T-helper 22 cell (primary cell): ENCODE measurements around the gene ADAMTS5.

ENCODE experiments used
- DNase-seq: peaks from one replicate; pipeline ENCODE4 v3.0.0-alpha.2; 2020; ENCODE audit warnings: low read depth

Gene ADAMTS5

DNA sequence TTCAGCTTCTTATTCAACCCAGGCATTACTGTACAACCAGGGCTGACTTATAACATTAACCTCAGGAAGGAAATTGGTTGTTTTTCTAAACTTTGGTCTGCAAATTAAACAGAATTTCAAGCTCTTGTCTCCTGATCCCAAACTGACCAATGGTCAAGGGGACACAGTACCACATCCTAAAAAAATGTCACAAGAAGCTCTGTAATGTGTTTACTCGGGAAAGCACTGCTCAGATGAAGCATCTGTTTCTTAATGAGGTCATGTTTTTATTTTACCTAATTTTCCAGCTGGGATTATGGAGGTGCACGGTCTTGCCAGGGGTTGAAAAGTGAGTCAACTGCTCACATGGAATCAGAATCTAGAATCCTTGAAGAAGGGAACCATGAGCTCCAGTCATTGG lies 18.7 kb downstream of the ADAMTS5 start:
- no peak for DNase-seq

DNA sequence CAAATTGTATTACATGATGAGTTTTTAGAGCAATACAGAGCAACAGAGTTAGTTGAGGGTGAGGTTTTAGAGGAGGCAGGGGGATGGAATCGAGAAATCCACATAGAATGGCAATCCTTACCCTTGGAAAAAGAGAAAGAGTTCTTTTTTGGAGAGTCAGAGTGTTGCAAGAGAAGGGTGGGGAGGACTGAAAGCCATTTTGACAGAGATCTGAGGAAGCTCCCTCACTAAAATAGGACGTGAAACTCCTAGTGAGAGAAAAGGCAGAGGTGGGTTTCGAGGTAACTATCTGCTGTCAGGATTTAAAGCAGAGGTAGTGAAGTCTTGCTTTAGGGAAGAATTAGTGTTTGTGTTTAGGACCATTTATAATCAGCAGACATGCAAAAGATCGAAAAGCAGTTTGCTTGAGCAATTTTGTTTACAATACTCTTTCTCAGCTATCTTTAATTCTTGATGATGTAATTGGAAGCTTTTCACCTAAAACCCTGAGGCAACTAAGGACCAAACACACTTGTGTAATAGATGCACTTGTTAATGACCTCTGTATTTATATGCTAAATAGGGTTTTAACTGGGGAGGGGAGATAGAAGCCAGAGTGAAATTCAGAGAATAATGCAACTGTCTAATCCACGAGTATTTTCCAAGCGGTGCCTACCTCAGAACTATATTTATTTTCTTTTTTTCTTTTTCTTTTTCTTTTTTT lies 20.0 kb downstream of the ADAMTS5 start:
- DNase-seq, result no peak

DNA sequence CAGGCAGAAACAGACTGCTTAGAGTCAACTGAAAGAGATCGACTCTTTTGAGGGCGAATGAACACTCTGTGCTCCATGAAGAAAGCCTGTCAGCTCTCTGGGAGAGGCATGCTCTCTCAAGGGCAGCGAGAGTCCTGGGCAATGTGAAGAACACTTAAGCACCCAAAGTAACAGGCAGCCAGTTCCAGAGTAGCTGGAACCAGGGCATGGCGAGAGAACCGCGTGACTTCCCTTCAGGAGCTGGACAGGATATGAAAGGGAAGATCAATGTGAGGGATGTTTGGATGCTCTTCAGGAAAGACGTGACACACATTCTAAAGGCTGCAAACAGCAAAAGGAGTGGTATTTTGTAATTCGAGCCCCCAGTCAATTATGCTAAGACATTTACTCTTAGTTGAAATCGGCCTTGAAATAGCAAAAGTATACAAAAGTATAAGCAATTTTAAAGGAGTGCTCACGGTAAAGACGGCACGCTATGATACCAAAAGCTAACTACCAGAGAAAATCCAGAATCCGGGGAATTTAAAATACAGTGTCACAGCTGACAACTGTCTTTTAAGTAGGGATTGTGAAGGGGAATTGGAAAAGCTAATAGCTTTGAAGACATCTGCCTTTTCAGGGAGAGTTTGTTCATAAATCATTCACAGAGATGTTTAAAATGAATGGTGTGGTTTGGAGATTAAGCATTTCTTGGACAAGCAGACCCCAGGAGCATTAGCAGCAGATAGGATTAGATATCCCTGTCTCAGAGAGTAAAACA lies 20.8 kb downstream of the ADAMTS5 start:
- DNase-seq, result no peak

DNA sequence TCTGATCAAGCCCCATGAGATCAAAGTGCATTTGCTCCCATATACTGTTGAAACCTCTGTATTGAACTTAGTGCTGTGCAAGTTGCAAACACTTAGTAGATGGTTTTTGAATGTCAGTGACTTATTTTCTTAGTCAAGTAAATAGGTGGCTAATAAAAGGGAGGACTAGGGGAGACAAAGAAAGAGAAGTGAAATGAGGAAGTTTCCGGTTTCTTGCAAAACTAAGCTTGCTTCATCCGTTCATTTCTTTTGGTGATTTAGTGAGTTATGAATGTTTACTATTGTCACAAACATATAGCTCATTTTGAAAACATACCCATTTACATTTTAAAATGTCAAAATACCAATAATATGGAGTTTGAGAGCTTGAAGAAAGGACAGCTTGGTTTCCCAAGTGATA lies 23.0 kb downstream of the ADAMTS5 start:
- no peak for DNase-seq

DNA sequence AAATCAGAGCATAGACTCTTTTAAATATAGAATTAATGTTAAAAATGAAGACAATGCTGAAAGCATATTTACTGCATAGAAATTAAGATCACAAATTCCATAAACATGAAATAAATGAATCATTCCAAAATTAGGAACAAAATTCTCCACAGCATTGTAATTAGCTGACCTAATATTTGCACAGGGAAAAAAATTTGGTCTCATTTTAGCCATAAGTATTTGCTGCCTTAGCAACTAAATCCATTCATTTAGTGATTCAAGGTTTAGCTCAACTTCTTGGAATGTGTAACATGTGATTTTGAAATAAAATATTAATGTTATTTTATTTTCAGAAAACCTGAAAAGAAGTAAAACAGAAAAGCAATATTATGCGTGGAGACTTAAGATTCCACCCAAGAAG lies 25.5 kb downstream of the ADAMTS5 start:
- no peak for DNase-seq

DNA sequence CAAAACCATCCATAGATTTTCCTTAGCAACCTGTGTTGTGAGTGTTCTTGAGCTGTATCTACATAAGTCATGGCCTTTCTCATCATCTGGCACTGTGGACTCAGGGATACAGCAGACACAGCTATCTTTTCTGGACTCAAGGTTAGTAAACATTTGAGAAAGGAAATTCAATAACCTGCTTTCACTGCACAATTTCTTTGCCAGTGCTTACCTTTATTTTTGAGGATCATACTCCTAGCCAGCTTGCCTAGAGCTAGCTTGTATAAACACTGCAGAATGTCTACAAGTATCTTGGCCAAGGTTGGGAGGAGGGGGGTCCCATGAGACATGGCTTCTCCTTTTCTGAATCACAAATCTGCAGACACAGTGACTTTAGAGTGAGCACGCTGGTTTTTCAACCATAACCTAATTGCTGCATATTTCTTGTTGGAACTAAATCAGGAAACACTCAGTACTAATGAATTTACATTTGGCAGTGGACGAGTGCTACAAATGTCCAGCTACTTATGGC lies 27.2 kb downstream of the ADAMTS5 start:
- no peak for DNase-seq

DNA sequence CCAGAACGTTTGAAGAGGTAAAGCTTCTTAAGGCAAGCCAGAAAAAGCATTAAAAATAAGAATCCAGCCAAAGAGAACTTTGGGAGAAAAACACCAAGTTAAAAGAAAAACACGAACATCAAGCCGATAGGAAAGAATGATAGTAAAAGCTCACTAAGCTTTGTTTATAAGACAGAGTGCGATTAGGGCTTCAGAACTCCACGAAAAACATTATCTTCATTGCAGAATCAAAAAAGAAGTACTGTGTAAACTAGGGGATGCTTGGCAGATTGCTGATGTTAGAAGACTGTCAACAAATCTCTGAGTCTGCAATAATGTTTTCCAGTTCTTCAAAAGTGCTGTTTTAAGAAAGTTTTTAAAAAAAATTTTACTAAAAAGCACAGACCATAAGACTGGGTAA lies 30.2 kb downstream of the ADAMTS5 start:
- DNase-seq, result no peak

DNA sequence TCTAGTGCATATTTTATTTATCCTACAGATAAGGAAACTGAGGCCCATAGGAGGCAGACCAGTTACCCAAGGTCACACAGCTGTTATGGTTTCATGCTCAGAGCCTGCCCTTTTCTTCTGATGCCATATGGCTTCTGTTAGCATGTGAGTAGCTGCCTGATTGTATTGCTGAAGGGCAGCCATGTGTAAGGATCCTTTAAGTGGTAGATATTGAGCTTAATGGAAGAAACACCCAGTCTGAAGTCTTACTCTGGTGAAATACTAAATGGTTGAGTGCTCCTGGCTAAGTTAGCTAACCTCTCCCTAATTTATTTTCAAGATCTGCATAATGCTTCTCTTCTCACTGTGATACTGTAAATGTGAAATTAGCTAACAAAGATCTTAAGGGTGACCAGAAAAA lies 30.9 kb downstream of the ADAMTS5 start:
- DNase-seq, result no peak

DNA sequence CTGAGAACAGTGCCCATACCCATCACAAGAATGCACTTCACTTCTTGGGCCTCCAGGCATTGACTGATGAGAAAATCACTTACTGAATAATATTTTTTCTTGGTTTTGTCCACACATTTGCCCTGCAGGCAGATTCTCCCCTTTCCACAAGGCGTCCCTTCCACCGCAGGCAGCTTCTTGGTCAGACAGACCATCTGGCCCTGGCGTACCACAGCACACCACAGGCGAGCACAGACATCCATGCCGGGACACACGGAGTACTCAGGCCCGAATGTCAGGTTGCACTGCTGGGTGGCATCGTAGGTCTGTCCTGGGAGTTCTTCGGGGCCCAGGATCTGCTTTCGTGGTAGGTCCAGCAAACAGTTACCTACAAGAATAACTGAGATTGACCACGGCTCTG lies 32.5 kb downstream of the ADAMTS5 start:
- DNase-seq, result no peak

DNA sequence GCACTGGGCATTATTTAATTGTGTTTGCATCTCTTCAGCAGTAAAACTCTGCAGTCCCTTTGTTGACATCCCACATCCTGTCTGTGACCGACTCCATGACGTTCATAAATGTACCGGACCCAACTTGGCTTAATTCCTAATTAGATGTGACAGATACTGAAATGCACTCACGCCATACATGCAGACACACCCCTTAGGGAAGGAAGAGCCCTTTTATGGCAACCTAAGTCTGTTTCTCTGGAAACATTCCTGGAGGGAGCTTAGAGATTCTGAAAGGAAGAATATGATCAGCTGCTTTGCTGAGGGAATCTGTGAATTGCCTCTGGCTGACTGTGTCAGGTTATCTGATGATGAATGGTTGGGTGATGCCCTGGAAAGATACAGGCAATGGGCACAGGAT lies 33.4 kb downstream of the ADAMTS5 start:
- no peak for DNase-seq

DNA sequence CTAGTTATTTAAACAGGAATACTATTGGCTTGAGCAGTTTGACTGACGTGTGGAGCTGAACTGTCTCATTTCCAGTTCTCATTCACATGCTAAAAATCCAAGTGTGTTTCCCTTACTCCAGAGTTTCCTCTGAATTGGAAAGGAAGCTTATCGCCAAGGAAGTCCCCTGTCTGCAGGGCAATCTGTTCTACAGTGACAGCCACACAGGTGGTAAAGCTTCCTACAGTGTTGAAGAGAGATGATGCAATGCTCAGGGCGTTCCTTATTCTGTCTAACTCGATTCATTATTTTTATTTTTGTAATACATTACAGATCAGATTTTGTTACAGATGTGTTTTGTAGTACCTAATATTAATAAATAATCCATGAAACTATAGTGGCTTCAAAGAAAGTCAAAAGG lies 41.3 kb downstream of the ADAMTS5 start:
- no peak for DNase-seq

DNA sequence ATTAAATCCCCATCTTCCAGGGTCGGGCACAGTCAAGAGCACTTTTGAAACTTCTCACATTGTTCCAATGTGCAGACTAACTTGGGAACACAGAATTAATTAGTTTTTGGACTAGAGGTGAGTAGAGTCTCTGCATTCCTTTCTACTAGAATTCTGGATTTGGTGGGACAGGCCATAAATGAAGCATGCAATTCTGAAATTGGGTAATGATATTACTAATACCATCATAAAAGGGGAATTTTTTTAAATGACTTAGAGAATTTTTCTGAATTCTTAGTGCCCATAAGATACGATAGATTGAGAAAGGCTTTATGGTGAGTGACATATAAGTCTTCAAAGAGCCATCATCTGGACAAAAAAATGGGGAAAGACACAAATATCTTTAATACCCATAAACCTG lies 41.8 kb downstream of the ADAMTS5 start:
- DNase-seq, result no peak

DNA sequence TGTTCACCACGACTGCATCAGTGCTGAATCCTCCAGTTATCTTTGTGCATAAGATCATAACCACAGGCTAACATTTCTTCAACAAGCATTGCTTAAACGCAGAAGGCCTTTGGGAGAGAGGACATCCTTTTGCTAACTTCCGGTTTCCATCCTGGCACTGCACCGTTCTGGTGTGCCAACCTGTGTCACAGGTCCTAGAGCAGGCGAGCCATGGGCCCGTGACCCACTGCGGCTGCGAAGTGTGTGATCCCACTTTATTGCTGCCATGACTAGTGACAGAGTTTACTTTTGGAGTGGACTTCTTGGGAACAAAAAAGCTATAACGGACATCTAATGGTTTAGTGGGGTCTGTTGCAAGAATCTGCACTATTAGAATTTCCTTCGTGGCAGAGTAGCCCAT lies 42.9 kb downstream of the ADAMTS5 start:
- DNase-seq, result no peak

DNA sequence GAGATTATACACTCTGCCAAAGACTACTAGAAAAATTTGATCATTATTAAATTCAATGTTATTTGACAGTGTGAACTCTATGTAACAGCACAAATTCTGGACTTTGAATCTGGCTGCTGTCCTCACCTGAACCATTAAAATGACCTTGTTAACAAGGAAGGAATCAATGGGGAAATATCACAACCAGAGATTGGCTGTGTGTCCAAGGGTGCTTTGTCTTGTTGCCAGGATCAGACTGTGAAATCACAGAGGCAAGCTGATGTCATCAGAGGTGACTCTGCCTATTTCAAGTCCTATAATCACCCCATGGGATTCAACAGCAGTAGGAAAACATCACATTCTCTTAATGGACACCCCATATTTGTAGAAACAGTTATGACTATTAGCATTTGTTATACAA lies 46.8 kb downstream of the ADAMTS5 start:
- no peak for DNase-seq

DNA sequence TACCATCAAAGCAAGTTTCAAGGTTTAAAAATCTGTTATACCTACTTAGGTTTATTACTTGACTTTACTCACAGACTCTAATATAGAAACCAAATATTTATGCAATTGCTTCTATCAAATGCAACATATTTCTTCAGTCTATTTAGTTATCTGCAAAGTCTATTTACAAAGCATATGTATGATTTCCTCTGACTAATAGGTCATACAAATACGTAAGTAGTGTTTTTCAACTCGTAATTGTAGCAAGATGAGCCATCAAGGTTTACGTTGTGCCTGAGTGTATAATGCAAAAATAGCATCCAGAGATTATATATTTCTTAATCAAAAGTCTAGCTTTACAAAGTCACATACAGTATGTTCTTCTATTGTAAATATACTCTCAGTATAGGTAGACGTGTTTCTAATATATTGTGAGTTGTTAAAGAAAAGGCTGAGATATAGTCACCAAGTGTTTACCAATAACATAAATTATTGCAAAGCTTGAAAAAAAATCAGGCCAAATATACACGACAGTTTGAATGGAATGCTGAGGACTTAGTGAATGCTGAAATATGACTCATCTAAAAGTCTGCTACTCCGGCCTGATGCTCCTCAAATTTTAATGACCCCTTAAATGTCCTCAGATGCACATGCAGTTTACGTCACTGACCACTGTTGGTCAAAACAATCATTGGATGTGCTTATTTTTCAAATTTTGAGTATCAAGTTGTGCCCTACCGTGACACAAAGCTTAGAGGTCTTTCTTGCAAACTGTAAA lies 48.4 kb downstream of the ADAMTS5 start:
- DNase-seq, result no peak

DNA sequence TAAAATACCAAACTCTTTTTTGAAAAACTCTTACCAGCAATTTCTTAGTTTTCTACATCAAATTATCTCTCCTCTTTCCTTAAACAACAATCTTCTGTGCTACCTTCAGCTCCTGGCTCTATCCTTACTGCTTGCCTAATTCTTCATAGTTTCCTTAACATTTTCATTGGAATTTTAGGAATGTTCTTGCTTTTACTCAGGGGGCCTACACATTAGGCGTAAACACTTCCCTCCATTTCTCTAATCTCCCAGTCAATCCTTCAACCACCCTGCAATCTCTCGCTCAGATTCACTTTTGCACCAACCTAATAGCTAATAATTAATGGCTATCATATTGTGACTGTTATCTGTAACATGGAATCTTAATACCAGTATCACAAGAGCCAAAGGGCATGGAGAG lies 50.1 kb downstream of the ADAMTS5 start:
- no peak for DNase-seq

DNA sequence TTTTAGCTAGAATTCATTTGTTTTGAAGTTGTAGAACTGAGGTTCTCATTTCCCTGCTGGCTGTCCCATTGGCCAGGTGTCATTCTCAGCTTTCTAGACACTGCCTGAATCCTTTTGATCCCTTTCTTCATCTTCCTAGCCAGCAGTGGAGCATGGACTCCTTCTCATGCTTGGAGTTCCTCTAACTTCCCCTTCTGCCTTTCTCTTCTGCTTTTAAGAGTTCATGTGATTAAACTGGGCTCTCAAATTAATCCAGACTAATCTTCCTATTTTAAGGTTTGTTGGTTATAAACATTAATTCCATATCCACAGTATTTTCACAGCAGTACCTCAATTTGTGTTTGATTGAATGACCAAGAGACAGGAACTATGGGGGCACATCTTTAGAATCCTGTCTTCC lies 52.3 kb downstream of the ADAMTS5 start:
- DNase-seq, result no peak

DNA sequence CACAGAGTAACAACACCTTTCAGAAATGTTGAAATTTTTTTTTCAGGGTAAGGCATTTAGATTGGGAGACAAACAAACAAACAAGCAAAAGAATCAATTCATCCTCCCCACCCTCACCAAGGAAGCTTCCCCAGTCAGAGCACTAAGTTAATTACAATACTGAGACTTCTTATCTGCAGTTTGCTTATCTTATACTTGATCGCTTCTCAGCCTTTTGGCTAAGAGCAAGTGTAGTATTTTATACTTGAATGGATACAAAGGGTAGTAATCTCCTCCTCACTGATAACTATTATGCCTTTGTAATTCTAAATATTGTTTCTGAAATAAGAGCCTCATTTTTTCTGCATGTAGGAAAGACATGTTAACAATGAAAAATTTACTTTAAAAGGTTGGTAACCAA lies 54.4 kb downstream of the ADAMTS5 start:
- no peak for DNase-seq

DNA sequence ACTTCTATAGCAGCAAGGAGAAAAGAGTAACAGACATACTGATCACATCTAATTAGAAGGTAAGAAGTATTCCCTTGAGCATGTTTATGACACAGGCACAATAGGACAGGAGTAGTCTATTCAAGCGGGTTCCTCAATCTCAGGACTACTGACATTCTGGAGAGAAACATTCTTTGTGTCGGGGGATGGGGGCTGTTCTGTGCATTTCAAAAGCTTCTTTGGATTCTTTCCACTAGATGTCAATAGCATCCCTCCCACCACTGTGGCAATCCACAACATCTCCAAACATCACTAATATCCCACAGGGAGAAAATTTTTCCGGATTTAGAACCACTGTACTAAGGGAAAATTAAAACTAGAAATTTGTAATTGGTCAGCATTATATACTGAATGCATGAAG lies 56.9 kb downstream of the ADAMTS5 start:
- DNase-seq, result no peak

DNA sequence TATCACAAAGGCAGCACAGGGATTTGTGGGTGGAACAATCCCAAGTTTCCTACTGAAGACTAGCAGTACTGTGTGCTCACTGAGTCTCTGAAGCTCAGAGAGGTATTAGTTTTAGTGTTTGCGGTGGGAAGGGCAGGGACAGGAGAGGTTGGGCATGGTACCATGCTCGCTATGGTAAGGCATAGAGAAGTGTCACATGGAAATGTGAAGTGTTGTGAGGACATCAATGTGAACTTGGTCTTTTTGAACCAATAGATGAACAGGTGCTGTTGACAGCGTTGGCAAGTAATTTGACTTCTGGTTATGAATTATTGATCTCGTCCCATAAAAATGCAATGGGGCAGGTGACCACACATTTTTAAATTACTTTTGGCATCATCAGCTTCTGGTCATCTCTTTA lies 65.9 kb downstream of the ADAMTS5 start:
- no peak for DNase-seq

DNA sequence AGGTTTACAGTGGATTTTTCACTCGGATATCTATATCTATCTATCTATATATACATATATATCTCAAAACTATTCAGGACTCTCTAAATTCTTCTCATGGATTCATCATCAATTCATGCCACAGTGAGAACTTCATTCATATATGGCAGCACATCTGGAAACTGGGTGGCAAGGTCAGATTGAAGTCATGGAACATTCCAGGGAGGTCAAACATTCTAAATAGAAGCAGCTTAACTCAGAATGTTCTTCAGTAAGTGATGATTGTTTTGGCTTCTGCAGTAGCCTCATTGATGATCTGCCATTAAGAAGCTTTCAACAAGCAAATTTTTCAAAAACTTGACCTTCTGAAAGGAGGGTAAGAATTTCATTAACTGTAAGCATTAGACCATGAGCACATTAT lies 74.7 kb downstream of the ADAMTS5 start:
- DNase-seq, result no peak

DNA sequence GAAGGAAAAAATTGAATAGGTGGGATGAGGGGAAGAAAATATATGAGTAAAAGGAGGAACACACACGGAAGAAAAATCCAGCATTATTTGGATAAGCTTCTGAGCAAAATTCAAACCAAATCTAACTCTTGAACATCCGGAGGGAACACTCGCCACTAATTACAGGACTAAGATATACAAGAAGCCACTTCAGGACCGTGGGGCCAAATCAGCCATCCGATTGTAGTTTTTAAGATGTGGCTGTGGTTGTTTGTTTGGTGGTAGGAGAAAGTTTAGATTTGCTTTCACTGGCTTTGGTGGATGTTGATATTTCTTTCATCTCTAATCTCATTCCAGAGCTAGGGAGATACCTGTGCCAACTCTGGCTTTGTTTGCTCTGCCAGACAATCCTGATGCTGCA lies 78.0 kb downstream of the ADAMTS5 start:
- no peak for DNase-seq

DNA sequence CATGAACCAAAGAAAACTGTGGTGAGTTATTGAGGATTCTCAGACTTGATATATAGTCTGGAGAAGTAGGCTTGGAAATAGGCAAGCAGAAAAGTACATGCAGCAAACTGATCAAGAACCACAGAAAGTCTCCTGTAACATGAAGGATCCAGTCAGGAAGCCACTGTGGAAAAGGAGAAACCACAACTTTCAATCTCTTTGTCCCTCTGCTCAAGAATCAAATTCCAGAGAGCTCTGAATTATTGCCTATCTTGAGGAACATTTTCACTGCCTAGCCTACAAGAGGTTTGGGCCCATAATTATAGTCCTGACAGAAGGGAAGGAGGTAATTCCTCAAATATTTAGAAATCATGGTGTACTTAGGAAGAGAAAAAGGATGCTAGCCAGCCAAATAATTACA lies 78.6 kb downstream of the ADAMTS5 start:
- no peak for DNase-seq
